K562 (cell line): ENCODE data around the gene TNFRSF6B. TPM values are rescaled to one million over a fixed set of nuclear protein-coding genes. Genes with fewer than 3 reads are reported as not detected.

Source experiments
- CHCHD3 ChIP-seq: fragments of 250-450 bp; sonication (Bioruptor Pico); IDR thresholded peaks from 2 replicates; pipeline ENCODE4 v2.1.2; 2022; ENCODE audit warnings: mild to moderate bottlenecking
- CREB3L1 ChIP-seq: fragments of 450-650 bp; IDR thresholded peaks from 2 replicates; pipeline ENCODE4 v1.6.1; 2014; ENCODE audit warnings: low read depth, mild to moderate bottlenecking, moderate library complexity, borderline replicate concordance
- ELF1 ChIP-seq: fragments of 200-800 bp; sonication (Bioruptor generic); IDR thresholded peaks from 2 replicates; pipeline ENCODE4 v1.6.1; 2016; ENCODE audit warnings: missing genetic modification characterization, missing compliant biosample characterization
- HIVEP1 ChIP-seq: fragments of 250-450 bp; sonication (Bioruptor Pico); IDR thresholded peaks from 2 replicates; pipeline ENCODE4 v1.4.0; 2020; ENCODE audit warnings: mild to moderate bottlenecking
- ID3 ChIP-seq, 2 experiments: fragments of 250-450 bp in 1 of 2; fragments of 450-650 bp in 1 of 2; sonication (Bioruptor Pico) in 1 of 2; IDR thresholded peaks; 2 replicates each; pipeline versions ENCODE4 v1.6.1 to v1.8.0; 2016 to 2021; ENCODE audit warnings: mild to moderate bottlenecking in 2 of 2, moderate library complexity in 2 of 2, missing compliant biosample characterization in 1 of 2, missing genetic modification characterization in 1 of 2
- MYC ChIP-seq, 2 experiments: fragments of 250-450 bp in 1 of 2; sonication (Bioruptor Pico) in 1 of 2; IDR thresholded peaks; 2 replicates each; pipeline versions ENCODE4 v1.5.1 to v1.6.1; 2012 to 2021; ENCODE audit warnings: low read depth in 2 of 2, borderline replicate concordance in 1 of 2, improper control_type of control experiment in 1 of 2, low read length in 1 of 2, mild to moderate bottlenecking in 1 of 2, moderate library complexity in 1 of 2
- SAP30 ChIP-seq: fragments of 200-600 bp; sonication (generic); IDR thresholded peaks from 2 replicates; pipeline ENCODE4 v1.6.1; 2012; ENCODE audit warnings: borderline replicate concordance, low read depth, mild to moderate bottlenecking, moderate library complexity, low read length, control low read depth, inconsistent platforms; ENCODE audit not compliant: insufficient read depth, poor library complexity, severe bottlenecking
- SIX5 ChIP-seq, 2 experiments: IDR thresholded peaks; 2 replicates each; pipeline ENCODE4 v1.6.1; 2011; ENCODE audit warnings: low read length in 2 of 2, borderline replicate concordance in 1 of 2, low read depth in 1 of 2, mild to moderate bottlenecking in 1 of 2, moderate library complexity in 1 of 2; ENCODE audit not compliant: insufficient read depth in 1 of 2
- XRCC5 ChIP-seq: fragments of 200-400 bp; formaldehyde crosslinking; IDR thresholded peaks from 2 replicates; pipeline ENCODE4 v1.6.1; 2017; ENCODE audit warnings: low read depth, mild to moderate bottlenecking, low read length
- YY1 ChIP-seq, 3 experiments: IDR thresholded peaks; 2 replicates each; pipeline ENCODE4 v1.6.1; 2011; ENCODE audit warnings: low read length in 2 of 3, mild to moderate bottlenecking in 2 of 3, moderate library complexity in 2 of 3, borderline replicate concordance in 1 of 3, control low read depth in 1 of 3, low read depth in 1 of 3; ENCODE audit not compliant: insufficient read depth in 3 of 3, insufficient replicate concordance in 2 of 3, control insufficient read depth in 1 of 3, insufficient read length in 1 of 3; ENCODE audit errors: extremely low read depth in 1 of 3
- ZBTB2 ChIP-seq: fragments of 450-650 bp; IDR thresholded peaks from 2 replicates; pipeline ENCODE4 v1.6.1; 2016; ENCODE audit warnings: antibody characterized with exemption
- ZBTB43 ChIP-seq: sonication (generic); formaldehyde crosslinking; IDR thresholded peaks from 2 replicates; pipeline ENCODE4 v1.8.0; 2023; ENCODE audit warnings: mild to moderate bottlenecking, missing genetic modification reagents
- ZNF263 ChIP-seq: sonication (generic); formaldehyde crosslinking; IDR thresholded peaks from 2 replicates; pipeline ENCODE4 v1.8.0; 2022; ENCODE audit warnings: mild to moderate bottlenecking, missing genetic modification reagents, borderline replicate concordance
- ZNF740 ChIP-seq, 3 experiments: fragments of 200-800 bp in 1 of 3; sonication (Bioruptor generic) in 1 of 3; sonication (generic) in 1 of 3; formaldehyde crosslinking in 1 of 3; IDR thresholded peaks; 2 replicates each; pipeline versions ENCODE4 v1.6.1 to v1.8.0; 2016 to 2022; ENCODE audit warnings: mild to moderate bottlenecking in 2 of 3, missing compliant biosample characterization in 2 of 3, missing genetic modification characterization in 2 of 3, missing genetic modification reagents in 1 of 3
- ZNF76 ChIP-seq: fragments of 250-450 bp; sonication (Bioruptor Pico); IDR thresholded peaks from 2 replicates; pipeline ENCODE4 v1.4.0; 2020; ENCODE audit warnings: mild to moderate bottlenecking, moderate library complexity, borderline replicate concordance
- ZZZ3 ChIP-seq: fragments of 450-650 bp; IDR thresholded peaks from 2 replicates; pipeline ENCODE4 v1.6.1; 2016; ENCODE audit warnings: antibody characterized with exemption, mild to moderate bottlenecking, moderate library complexity
- polyA plus RNA-seq, 8 experiments: library from polyadenylated mRNA; depleted of rRNA in 4 of 8; stranded (reverse) in 5 of 8; unstranded in 3 of 8; fragments of >200 nt; fragmentation: Nextera tagmentation in 2 of 8; fragmentation: Illumina TruSeq in 1 of 8; extraction: Ambion mirVana in 2 of 8; extraction: Trizol in 1 of 8; gene quantifications; 2 replicates each; pipeline versions ENCODE4 v1.2.1 to v1.2.3, GENCODE V29; 2011 to 2014; ENCODE audit warnings: inconsistent platforms in 1 of 8, missing spikeins in 1 of 8
- total RNA-seq, 7 experiments: library from RNA; depleted of rRNA in 6 of 7; stranded (reverse); fragments of >200 nt in 6 of 7; fragmentation: Illumina TruSeq in 2 of 7; extraction: Trizol in 2 of 7; gene quantifications; 2 replicates each; pipeline versions ENCODE4 v1.2.1 to v1.2.3, GENCODE V29; 2011 to 2021; ENCODE audit warnings: low replicate concordance in 1 of 7

TNFRSF6B gene
- total and polyA plus RNA-seq, 9 of the 15 experiments (the other 6 are each of a cell fraction or from before 2014, with no cell fraction given): 0.10 to 3.5 (median 0.32) TPM; not detected in 6

GRCh38 chr20:63657937-63658748 lies 38.3 kb upstream of the TNFRSF6B start, which contains the start of gene RTEL1 (continued):
- TF ChIP-seq ZBTB43 (CRISPR knock-in tag) (no peak), SIX5 (IDR thresholded peaks at IDR 0.05; ENCODE audit: borderline replicate concordance in 1 of 2, insufficient read depth in 1 of 2, low read depth in 1 of 2, low read length in 2 of 2) (peak; percentile 83 to 92), HIVEP1 (CRISPR knock-in tag) (0 out of 2 replicates have a peak, but pooled peaks have one; percentile 71), ZNF263 (peak; percentile 42; the same call in 1 of the 2 replicates), SAP30 (peak; percentile 92), ZZZ3 (no peak; the same call in 1 of the 2 replicates), YY1 (IDR thresholded peaks at IDR 0.05; ENCODE audit: borderline replicate concordance in 1 of 3, control insufficient read depth in 1 of 3, extremely low read depth in 1 of 3, insufficient read depth in 3 of 3, insufficient read length in 1 of 3, insufficient replicate concordance in 2 of 3, low read depth in 1 of 3, low read length in 2 of 3) (peak in 2 of 3 experiments; percentile 53 to 73), ZNF76 (CRISPR knock-in tag) (peak; percentile 18; the same call in 1 of the 2 replicates), ZBTB2 (no peak), XRCC5 (peak; percentile 93), ELF1 (tag) (peak; percentile 83), ZNF740 (CRISPR knock-in tag; IDR thresholded peaks at IDR 0.05) (peak; percentile 21; the same call in 1 of the 2 replicates), ZNF740 (tag; IDR thresholded peaks at IDR 0.05) (no peak), MYC (IDR thresholded peaks at IDR 0.05; ENCODE audit: low read depth, low read length) (peak; percentile 76), MYC (CRISPR knock-in tag; IDR thresholded peaks at IDR 0.05; ENCODE audit: borderline replicate concordance, low read depth) (0 out of 2 replicates have a peak, but pooled peaks have one; percentile 35), CHCHD3 (CRISPR knock-in tag) (0 out of 2 replicates have a peak, but pooled peaks have one; percentile 20), ID3 (CRISPR knock-in tag; IDR thresholded peaks at IDR 0.05) (no peak), ID3 (tag; IDR thresholded peaks at IDR 0.05) (peak; percentile 76; the same call in 1 of the 2 replicates), CREB3L1 (peak; percentile 96)
